Activated CD8-positive, alpha-beta T cell treated with anti-CD3 and anti-CD28 coated beads for 36 hours (primary cell): ENCODE data around the gene AUH. TPM values are rescaled to one million over a fixed set of nuclear protein-coding genes. Genes with fewer than 3 reads are reported as not detected.

Experiments used
- ATAC-seq: fragments of 200-7000 bp; cut with Tn5 transposase; one replicate; pipeline ENCODE4 v1.10.0; 2021; ENCODE audit warnings: mild to moderate bottlenecking, moderate library complexity
- CTCF ChIA-PET: fragments of 350-600 bp; sonication (Branson Sonifier 250); formaldehyde crosslinking; loops from one replicate; lab custom pipeline; 2021; ENCODE audit warnings: antibody characterized with exemption; lab: Charles Lee
- POLR2A ChIA-PET: fragments of 350-600 bp; sonication (Branson Sonifier 250); formaldehyde crosslinking; loops from one replicate; lab custom pipeline; 2021; ENCODE audit warnings: antibody characterized with exemption; lab: Charles Lee
- DNase-seq: peaks from one replicate; pipeline ENCODE4 v3.0.0-alpha.2; 2020
- H3K27ac Mint-ChIP-seq: one replicate; pipeline ENCODE4 v1.8.0; 2021; ENCODE audit warnings: mild to moderate bottlenecking, mixed read lengths
- H3K27me3 Mint-ChIP-seq: one replicate; pipeline ENCODE4 v1.8.0; 2021; ENCODE audit warnings: mixed read lengths
- H3K36me3 Mint-ChIP-seq: one replicate; pipeline ENCODE4 v1.8.0; 2021; ENCODE audit warnings: low read depth, mixed read lengths
- H3K4me1 Mint-ChIP-seq: one replicate; pipeline ENCODE4 v1.8.0; 2021; ENCODE audit warnings: low read depth, mixed read lengths
- H3K4me3 Mint-ChIP-seq: one replicate; pipeline ENCODE4 v1.8.0; 2021; ENCODE audit warnings: mild to moderate bottlenecking, moderate library complexity, mixed read lengths
- H3K9me3 Mint-ChIP-seq: one replicate; pipeline ENCODE4 v1.8.0; 2021; ENCODE audit warnings: mixed read lengths
- intact Hi-C: fragments of 100-400 bp; cut with micrococcal nuclease; formaldehyde crosslinking; loops from one replicate; pipeline ENCODE4 v1.10.0; 2022
- total RNA-seq, 2 experiments: library from RNA; stranded (reverse); gene quantifications; one replicate each; pipeline ENCODE4 v1.2.3, GENCODE V29; 2021
- TF ChIP-seq, protein P1 (sequence below): fragments of 200-600 bp; IDR thresholded peaks from one replicate; pipeline ENCODE4 v1.8.0; 2022; ENCODE audit warnings: antibody characterized with exemption, mild to moderate bottlenecking

AUH gene
- total RNA-seq, 2 experiments from 2014 or later = 30.8 to 31.1 TPM

DNA sequence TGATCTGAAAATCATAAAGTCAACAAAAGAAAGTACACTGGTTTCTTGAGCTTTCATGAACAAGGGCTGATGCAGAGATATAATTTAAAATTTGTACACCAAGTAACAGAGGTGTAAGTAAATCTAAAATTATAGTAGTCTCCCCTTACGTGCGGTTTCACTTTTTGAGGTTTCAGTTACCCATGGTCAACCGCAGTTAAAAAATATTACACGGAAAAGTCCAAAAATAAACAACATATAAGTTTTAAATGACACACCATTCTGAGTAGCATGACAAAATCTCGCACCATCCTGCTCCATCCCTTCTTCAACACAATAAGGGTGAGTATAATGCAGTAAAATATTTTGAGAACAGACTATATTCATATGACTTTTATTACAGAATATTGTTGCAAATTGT, 54.4 kb downstream of the AUH start:
- ATAC-seq (no peak), DNase-seq (no peak)
- Mint-ChIP-seq H3K4me1 (peaks cover 9% of the 10 kb centered on the region), H3K4me3 (no peak overlapping the region), H3K9me3 (no peaks in the 10 kb centered on the region), H3K27me3 (no peaks in the 10 kb centered on the region), H3K36me3 (peaks cover 32% of the 10 kb centered on the region), H3K27ac (no peak overlapping the region)
- CTCF ChIA-PET = no interaction called here
- POLR2A ChIA-PET = interaction anchor here (0.6 kb wide), 1 partner anchor 485 kb away, joined by 3 read pairs; no protein-coding TSS in a partner anchor
- intact Hi-C loops = no loop called here
- TF ChIP-seq, protein P1, sequence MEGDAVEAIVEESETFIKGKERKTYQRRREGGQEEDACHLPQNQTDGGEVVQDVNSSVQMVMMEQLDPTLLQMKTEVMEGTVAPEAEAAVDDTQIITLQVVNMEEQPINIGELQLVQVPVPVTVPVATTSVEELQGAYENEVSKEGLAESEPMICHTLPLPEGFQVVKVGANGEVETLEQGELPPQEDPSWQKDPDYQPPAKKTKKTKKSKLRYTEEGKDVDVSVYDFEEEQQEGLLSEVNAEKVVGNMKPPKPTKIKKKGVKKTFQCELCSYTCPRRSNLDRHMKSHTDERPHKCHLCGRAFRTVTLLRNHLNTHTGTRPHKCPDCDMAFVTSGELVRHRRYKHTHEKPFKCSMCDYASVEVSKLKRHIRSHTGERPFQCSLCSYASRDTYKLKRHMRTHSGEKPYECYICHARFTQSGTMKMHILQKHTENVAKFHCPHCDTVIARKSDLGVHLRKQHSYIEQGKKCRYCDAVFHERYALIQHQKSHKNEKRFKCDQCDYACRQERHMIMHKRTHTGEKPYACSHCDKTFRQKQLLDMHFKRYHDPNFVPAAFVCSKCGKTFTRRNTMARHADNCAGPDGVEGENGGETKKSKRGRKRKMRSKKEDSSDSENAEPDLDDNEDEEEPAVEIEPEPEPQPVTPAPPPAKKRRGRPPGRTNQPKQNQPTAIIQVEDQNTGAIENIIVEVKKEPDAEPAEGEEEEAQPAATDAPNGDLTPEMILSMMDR = no peak

DNA sequence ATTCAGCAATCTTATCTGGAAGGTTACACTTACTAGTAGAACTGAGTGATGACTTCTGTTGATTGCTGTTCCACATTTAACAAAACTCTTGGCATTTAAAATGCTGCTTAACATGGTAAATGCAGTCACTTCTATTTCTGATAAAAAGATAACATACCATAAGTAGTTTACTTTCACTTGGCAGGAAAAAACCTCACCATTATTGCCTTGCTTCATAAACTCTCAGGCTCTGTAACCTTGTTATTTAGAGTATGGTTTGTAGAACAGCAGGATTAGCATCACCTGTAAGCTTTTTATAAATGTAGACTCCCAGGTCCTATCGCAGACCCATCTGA, 55.5 kb downstream of the AUH start:
- intact Hi-C loops = no loop called here
- ChIA-PET CTCF (no interaction called here), POLR2A (interaction anchor here (1.1 kb wide), 2 partner anchors 12 to 13 kb away, joined by 3 read pairs; no protein-coding TSS in a partner anchor)
- peaks cover 26% of the 10 kb centered on the region for H3K36me3 Mint-ChIP-seq
- peaks cover 9% of the 10 kb centered on the region for H3K4me1 Mint-ChIP-seq
- no peaks in the 10 kb centered on the region for H3K27me3 Mint-ChIP-seq
- no peaks in the 10 kb centered on the region for H3K9me3 Mint-ChIP-seq
- H3K4me3 Mint-ChIP-seq = no peak overlapping the region
- TF ChIP-seq, protein P1 = no peak
- ATAC-seq (no peak), DNase-seq (no peak)
- H3K27ac Mint-ChIP-seq = no peak overlapping the region

DNA sequence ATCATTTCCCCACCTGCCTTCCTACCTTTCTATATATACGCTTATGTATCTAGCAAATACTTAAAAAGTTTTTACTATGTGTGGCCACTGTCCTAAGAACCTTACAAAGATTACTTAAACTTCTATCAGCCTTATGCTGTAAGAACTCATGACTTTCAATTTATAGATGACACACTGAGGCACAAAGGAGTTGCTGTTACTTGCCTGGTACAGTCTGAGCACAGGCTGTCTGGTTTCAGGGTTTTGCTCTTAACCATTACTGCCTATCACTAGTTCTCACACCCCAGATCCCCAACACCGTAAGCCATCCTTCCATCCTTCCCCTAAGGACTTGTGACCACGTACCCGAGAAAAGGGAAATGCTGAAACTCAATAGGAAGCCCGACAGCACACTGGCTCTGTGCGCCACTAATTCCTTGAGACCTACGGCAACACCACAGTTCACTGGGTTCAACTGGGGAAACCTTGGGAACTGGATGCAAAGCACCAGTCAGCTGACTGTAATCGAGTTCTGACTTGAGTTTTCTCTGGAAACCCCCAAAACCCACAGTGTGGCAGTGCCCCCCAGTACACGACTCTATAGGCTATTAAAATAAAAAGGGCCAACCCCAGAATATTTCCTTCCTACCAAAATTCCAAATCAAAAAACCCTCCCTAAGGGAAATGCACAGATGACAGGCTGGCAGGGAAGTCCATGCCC, 56.0 kb downstream of the AUH start:
- Mint-ChIP-seq H3K9me3 (no peaks in the 10 kb centered on the region), H3K4me1 (peaks cover 9% of the 10 kb centered on the region), H3K36me3 (peaks cover 26% of the 10 kb centered on the region), H3K27me3 (no peaks in the 10 kb centered on the region), H3K27ac (no peak overlapping the region), H3K4me3 (no peak overlapping the region)
- CTCF ChIA-PET = no interaction called here
- POLR2A ChIA-PET = interaction anchor here (1.1 to 1.4 kb wide), 3 partner anchors 12 to 20 kb away, joined by 3 read pairs; no protein-coding TSS in a partner anchor
- ATAC-seq (no peak), DNase-seq (no peak)
- intact Hi-C loops = no loop called here
- TF ChIP-seq, protein P1 = no peak

DNA sequence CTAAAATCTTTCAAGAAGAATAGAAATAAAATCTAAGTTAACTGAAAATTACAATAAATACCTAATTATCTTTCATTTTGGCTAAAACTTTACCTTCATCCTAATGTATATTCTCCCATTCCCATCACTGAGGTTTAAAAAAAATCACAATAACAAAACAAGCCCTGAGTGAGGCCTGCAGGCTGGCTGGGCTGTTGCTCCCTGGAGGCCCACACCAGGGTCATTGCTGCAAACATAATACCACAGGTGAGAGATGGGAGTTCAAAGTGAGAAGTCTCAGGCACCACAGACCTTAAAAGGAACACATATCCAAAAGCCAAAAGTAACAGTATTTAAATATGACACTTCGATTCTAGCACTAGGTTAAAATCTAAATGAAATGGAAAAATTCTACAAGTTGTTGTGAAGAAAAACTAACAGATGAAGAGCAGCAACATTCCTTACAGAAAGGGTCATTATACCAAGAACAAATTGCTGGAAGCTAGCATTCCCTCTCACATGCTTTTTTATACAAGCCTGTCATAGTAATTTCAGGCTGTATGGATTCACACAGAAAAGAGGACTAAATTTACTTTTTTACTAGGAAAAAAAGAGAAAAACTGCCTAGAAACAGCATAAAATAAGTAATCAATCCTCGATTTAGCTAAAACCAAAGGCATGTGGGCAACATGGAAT, 57.8 kb downstream of the AUH start:
- no peaks in the 10 kb centered on the region for H3K27me3 Mint-ChIP-seq
- no peaks in the 10 kb centered on the region for H3K9me3 Mint-ChIP-seq
- TF ChIP-seq, protein P1 = no peak
- peaks cover 11% of the 10 kb centered on the region for H3K4me1 Mint-ChIP-seq
- ATAC-seq (no peak), DNase-seq (no peak)
- no peak overlapping the region for H3K4me3 Mint-ChIP-seq
- ChIA-PET CTCF (no interaction called here), POLR2A (no interaction called here)
- peaks cover 9% of the 10 kb centered on the region for H3K36me3 Mint-ChIP-seq
- intact Hi-C loops = no loop called here
- H3K27ac Mint-ChIP-seq = no peak overlapping the region

DNA sequence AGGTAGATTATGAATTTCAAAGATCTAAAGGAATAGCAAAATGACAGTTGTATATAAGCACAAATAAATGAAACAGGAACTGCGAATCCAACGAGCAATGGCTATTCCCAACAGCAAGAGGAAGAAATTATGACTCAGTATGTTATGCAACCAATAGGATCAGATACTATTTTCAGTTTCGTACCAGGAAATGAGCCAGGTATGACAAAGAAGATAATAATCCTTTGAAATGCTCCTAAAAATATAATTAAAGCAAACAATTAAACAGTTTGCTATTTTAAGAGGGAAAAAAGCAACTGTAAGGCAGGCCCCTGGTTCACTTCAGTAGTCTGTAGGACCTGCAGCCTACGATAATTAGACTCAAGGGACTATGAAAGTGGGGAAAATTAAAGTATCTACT, 58.9 kb downstream of the AUH start:
- H3K27me3 Mint-ChIP-seq = no peaks in the 10 kb centered on the region
- ChIA-PET CTCF (no interaction called here), POLR2A (no interaction called here)
- no peak overlapping the region for H3K4me3 Mint-ChIP-seq
- ATAC-seq (no peak), DNase-seq (no peak)
- H3K9me3 Mint-ChIP-seq = no peaks in the 10 kb centered on the region
- H3K36me3 Mint-ChIP-seq = peaks cover 6% of the 10 kb centered on the region
- peaks cover 8% of the 10 kb centered on the region for H3K4me1 Mint-ChIP-seq
- TF ChIP-seq, protein P1 = no peak
- intact Hi-C loops = no loop called here
- H3K27ac Mint-ChIP-seq = no peak overlapping the region
